GM12878 (cell line): ENCODE data around the gene KDM4C. TPM values are rescaled to one million over a fixed set of nuclear protein-coding genes. Genes with fewer than 3 reads are reported as not detected.

ENCODE experiments used
- NRF1 ChIP-seq: conservative IDR thresholded peaks from 2 replicates; pipeline ENCODE4 v1.6.1; 2011; ENCODE audit warnings: mild to moderate bottlenecking, low read depth, low read length, improper control_type of control experiment
- STAT3 ChIP-seq: IDR thresholded peaks from 2 replicates; pipeline ENCODE4 v1.6.1; 2011; ENCODE audit warnings: low read depth, low read length, improper control_type of control experiment
- TAF1 ChIP-seq: IDR thresholded peaks from 2 replicates; pipeline ENCODE4 v1.6.1; 2011; ENCODE audit warnings: mild to moderate bottlenecking, low read depth, low read length, borderline replicate concordance
- polyA plus RNA-seq, 11 experiments: library from polyadenylated mRNA; depleted of rRNA in 4 of 11; unstranded in 6 of 11; stranded (reverse) in 5 of 11; fragments of >200 nt; fragmentation: Nextera tagmentation in 4 of 11; fragmentation: Illumina TruSeq in 1 of 11; extraction: Ambion mirVana in 4 of 11; extraction: Trizol in 1 of 11; gene quantifications; 1 replicate in 1 of 11; 2 replicates in 10 of 11; pipeline versions ENCODE4 v1.2.1 to v1.2.3, GENCODE V29; 2011 to 2016; ENCODE audit warnings: inconsistent platforms in 2 of 11, missing spikeins in 2 of 11, low read depth in 1 of 11
- total RNA-seq, 4 experiments: library from RNA; depleted of rRNA in 3 of 4; stranded (reverse); fragments of >200 nt in 3 of 4; fragmentation: Illumina TruSeq in 1 of 4; extraction: Trizol in 1 of 4; gene quantifications; 2 replicates each; pipeline versions ENCODE4 v1.2.1 to v1.2.3, GENCODE V29; 2013 to 2021
- TF ChIP-seq, protein P1 (sequence below): fragments of 450-650 bp; IDR thresholded peaks from 2 replicates; pipeline ENCODE4 v1.6.1; 2017; ENCODE audit warnings: mild to moderate bottlenecking, moderate library complexity
- TF ChIP-seq, protein P2 (sequence below): fragments of 450-650 bp; formaldehyde crosslinking; IDR thresholded peaks from 2 replicates; pipeline ENCODE4 v1.4.0; 2022; ENCODE audit warnings: mild to moderate bottlenecking, moderate library complexity

KDM4C gene
- total and polyA plus RNA-seq, 10 of the 15 experiments (the other 5 are each of a cell fraction or from before 2014, with no cell fraction given) = 6.8 to 41.2 (median 20.1) TPM

DNA sequence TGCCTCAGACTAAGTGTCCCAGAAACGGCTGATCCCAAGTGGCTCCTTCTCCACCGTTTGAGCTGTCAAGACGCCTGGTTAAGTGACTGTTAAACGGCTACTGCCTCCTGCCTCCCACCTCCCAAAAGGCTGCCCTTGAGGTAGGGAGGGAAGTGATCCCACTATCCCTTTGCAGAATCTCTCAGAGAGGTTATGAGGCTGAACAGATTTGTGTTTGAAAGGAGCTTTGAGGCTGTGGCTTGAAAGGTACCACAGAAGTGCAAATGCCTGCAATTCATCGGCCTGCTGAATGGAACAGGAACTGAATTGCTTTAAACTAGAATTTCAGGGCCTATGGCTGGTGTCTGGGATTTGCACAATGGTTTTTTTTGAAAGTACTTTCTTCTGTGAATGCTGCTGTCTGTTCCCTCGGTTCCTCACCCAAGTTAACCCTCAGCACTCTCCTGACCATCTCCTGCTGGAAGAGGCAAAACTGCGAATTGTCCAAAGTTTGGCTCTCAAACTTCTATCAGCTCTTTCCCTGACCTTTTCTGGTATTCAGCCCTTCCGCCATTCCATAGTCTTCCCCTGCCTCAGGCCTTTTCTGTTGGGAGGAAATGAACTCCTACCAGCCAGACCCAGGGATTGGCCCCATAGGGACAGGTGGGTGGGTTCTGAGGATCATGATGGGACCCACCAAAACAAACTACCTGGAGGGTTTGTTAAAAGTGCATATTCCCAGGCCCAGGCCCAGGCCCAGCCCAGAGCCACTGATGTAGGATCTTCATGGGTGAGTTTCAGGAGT, 453.3 kb downstream of the KDM4C start (continued):
- TF ChIP-seq, protein P1, sequence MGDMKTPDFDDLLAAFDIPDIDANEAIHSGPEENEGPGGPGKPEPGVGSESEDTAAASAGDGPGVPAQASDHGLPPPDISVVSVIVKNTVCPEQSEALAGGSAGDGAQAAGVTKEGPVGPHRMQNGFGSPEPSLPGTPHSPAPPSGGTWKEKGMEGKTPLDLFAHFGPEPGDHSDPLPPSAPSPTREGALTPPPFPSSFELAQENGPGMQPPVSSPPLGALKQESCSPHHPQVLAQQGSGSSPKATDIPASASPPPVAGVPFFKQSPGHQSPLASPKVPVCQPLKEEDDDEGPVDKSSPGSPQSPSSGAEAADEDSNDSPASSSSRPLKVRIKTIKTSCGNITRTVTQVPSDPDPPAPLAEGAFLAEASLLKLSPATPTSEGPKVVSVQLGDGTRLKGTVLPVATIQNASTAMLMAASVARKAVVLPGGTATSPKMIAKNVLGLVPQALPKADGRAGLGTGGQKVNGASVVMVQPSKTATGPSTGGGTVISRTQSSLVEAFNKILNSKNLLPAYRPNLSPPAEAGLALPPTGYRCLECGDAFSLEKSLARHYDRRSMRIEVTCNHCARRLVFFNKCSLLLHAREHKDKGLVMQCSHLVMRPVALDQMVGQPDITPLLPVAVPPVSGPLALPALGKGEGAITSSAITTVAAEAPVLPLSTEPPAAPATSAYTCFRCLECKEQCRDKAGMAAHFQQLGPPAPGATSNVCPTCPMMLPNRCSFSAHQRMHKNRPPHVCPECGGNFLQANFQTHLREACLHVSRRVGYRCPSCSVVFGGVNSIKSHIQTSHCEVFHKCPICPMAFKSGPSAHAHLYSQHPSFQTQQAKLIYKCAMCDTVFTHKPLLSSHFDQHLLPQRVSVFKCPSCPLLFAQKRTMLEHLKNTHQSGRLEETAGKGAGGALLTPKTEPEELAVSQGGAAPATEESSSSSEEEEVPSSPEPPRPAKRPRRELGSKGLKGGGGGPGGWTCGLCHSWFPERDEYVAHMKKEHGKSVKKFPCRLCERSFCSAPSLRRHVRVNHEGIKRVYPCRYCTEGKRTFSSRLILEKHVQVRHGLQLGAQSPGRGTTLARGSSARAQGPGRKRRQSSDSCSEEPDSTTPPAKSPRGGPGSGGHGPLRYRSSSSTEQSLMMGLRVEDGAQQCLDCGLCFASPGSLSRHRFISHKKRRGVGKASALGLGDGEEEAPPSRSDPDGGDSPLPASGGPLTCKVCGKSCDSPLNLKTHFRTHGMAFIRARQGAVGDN = no peak
- TF ChIP-seq STAT3 (no peak), NRF1 (no peak), TAF1 (no peak)
- TF ChIP-seq, protein P2, sequence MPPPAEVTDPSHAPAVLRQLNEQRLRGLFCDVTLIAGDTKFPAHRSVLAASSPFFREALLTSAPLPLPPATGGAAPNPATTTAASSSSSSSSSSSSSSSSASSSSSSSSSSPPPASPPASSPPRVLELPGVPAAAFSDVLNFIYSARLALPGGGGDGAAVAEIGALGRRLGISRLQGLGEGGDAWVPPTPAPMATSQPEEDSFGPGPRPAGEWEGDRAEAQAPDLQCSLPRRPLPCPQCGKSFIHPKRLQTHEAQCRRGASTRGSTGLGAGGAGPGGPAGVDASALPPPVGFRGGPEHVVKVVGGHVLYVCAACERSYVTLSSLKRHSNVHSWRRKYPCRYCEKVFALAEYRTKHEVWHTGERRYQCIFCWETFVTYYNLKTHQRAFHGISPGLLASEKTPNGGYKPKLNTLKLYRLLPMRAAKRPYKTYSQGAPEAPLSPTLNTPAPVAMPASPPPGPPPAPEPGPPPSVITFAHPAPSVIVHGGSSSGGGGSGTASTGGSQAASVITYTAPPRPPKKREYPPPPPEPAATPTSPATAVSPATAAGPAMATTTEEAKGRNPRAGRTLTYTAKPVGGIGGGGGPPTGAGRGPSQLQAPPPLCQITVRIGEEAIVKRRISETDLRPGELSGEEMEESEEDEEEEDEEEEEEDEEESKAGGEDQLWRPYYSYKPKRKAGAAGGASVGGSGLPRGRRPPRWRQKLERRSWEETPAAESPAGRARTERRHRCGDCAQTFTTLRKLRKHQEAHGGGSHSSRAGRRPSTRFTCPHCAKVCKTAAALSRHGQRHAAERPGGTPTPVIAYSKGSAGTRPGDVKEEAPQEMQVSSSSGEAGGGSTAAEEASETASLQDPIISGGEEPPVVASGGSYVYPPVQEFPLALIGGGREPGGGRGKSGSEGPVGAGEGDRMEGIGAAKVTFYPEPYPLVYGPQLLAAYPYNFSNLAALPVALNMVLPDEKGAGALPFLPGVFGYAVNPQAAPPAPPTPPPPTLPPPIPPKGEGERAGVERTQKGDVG = no peak
